GM12891 (cell line): ENCODE data around the gene CADM2.

Source experiments
- POLR2A ChIP-seq: IDR thresholded peaks from 2 replicates; pipeline ENCODE4 v1.6.1; 2011; ENCODE audit warnings: low read depth, low read length, control low read depth
- TAF1 ChIP-seq: IDR thresholded peaks from 2 replicates; pipeline ENCODE4 v1.6.1; 2011; ENCODE audit warnings: low read depth, low read length, control low read depth

- no peak for TF ChIP-seq POLR2A
- no peak for TF ChIP-seq TAF1
Measured at GRCh38 chr3:85670634-85671205, 711.9 kb downstream of the CADM2 start.
